GM12891 (cell line): Measurements from ENCODE around the gene PCNX2.
A peak's percentile ranks its signal among the peaks of the same experiment; 100 is the strongest.

ENCODE experiments used
- DNase-seq: peaks from one replicate; pipeline ENCODE4 v3.0.0; 2011; ENCODE audit warnings: low spot score; ENCODE audit not compliant: insufficient read length
- FAIRE-seq: peaks from 2 replicates; lab custom pipeline; 2011; peaks lifted over from hg19 to GRCh38; lab: Jason Lieb, UNC
- PAX5 ChIP-seq: IDR thresholded peaks from 2 replicates; pipeline ENCODE4 v1.6.1; 2011; ENCODE audit warnings: low read length, moderate library complexity, mild to moderate bottlenecking; ENCODE audit not compliant: insufficient read depth, severe bottlenecking
- POLR2A ChIP-seq: IDR thresholded peaks from 2 replicates; pipeline ENCODE4 v1.6.1; 2011; ENCODE audit warnings: low read depth, low read length, control low read depth
- POLR2AphosphoS5 ChIP-seq: IDR thresholded peaks from 2 replicates; pipeline ENCODE4 v1.6.1; 2011; ENCODE audit warnings: low read depth, low read length, control low read depth
- POU2F2 ChIP-seq: IDR thresholded peaks from 2 replicates; pipeline ENCODE4 v1.6.1; 2011; ENCODE audit warnings: low read depth, mild to moderate bottlenecking, control low read depth, low read length, moderate library complexity
- SPI1 ChIP-seq: IDR thresholded peaks from 2 replicates; pipeline ENCODE4 v1.6.1; 2011; ENCODE audit warnings: low read depth, low read length, control low read depth
- TAF1 ChIP-seq: IDR thresholded peaks from 2 replicates; pipeline ENCODE4 v1.6.1; 2011; ENCODE audit warnings: low read depth, low read length, control low read depth

Gene PCNX2

GRCh38 chr1:232965912-232966217 is 329.7 kb downstream of the PCNX2 start:
- DNase-seq (no peak), FAIRE-seq (no peak)
- TF ChIP-seq PAX5 (no peak), POU2F2 (no peak), POLR2A (no peak), TAF1 (no peak), SPI1 (no peak), POLR2AphosphoS5 (no peak)

- FAIRE-seq (peak; percentile 31), DNase-seq (no peak)
- TF ChIP-seq PAX5 (no peak), POLR2A (no peak), TAF1 (no peak), SPI1 (no peak), POLR2AphosphoS5 (no peak), POU2F2 (no peak)
Measured at GRCh38 chr1:232965124-232965911, 330.2 kb downstream of the PCNX2 start.

- FAIRE-seq (no peak), DNase-seq (no peak)
- no peak for TF ChIP-seq POLR2A
- no peak for TF ChIP-seq PAX5
- no peak for TF ChIP-seq POLR2AphosphoS5
- TF ChIP-seq POU2F2 = no peak
Measured at GRCh38 chr1:232964601-232965000, 330.9 kb downstream of the PCNX2 start.

GRCh38 chr1:232962761-232963745 is 332.5 kb downstream of the PCNX2 start:
- DNase-seq (no peak), FAIRE-seq (no peak)
- no peak for TF ChIP-seq POU2F2
- no peak for TF ChIP-seq POLR2AphosphoS5
- no peak for TF ChIP-seq TAF1
- TF ChIP-seq PAX5 = no peak
- TF ChIP-seq POLR2A = no peak
- TF ChIP-seq SPI1 = no peak

GRCh38 chr1:232958067-232958466 is 337.5 kb downstream of the PCNX2 start:
- no peak for FAIRE-seq

GRCh38 chr1:232956081-232956480 is 339.4 kb downstream of the PCNX2 start:
- no peak for DNase-seq
- TF ChIP-seq SPI1 (no peak), POLR2A (no peak), POLR2AphosphoS5 (no peak), TAF1 (no peak), PAX5 (no peak), POU2F2 (no peak)
- no peak for FAIRE-seq

More at GRCh38 chr1:232958067-232958466, 337.5 kb downstream of the PCNX2 start:
- TF ChIP-seq SPI1 (no peak), POU2F2 (no peak), POLR2A (no peak), POLR2AphosphoS5 (no peak), PAX5 (no peak), TAF1 (no peak)
- DNase-seq = no peak

- DNase-seq (no peak), FAIRE-seq (no peak)
- TF ChIP-seq POLR2AphosphoS5 (no peak), PAX5 (no peak), POU2F2 (no peak), TAF1 (no peak), POLR2A (no peak)
Measured at GRCh38 chr1:232954594-232955365, 340.7 kb downstream of the PCNX2 start.

GRCh38 chr1:232952514-232953499 is 342.7 kb downstream of the PCNX2 start:
- TF ChIP-seq POU2F2 (no peak), POLR2AphosphoS5 (no peak), POLR2A (no peak), SPI1 (no peak), TAF1 (no peak)
- no peak for DNase-seq
- peak; percentile 88 for FAIRE-seq
